Right lobe of liver (tissue), 4 donors: ENCODE data around the gene OTOP3.

ENCODE experiments used
- CTCF ChIP-seq, 4 donors: fragments of 200-600 bp in 3 of 4; fragments of 450-650 bp in 1 of 4; IDR thresholded peaks; one replicate each; pipeline versions ENCODE4 v1.5.1 to v1.8.0; 2016 to 2022; ENCODE audit warnings: antibody characterized with exemption in 4 of 4, mild to moderate bottlenecking in 2 of 4
- POLR2A ChIP-seq: fragments of 450-650 bp; IDR thresholded peaks from one replicate; pipeline ENCODE4 v1.6.1; 2017; ENCODE audit warnings: antibody characterized with exemption, mild to moderate bottlenecking
- donor health status: DM: no; HTN: no; CAD: no.
- donor health status: DM: no; HTN: no; CAD: no.
- donor health status: DM: no; HTN: yes; CAD: no.

- TF ChIP-seq CTCF (IDR thresholded peaks at IDR 0.05) (no peak), POLR2A (no peak)
Measured at GRCh38 chr17:74928786-74929185, 6.9 kb upstream of the OTOP3 start.
